ENCODE results near the gene GRIA4.
A peak's percentile ranks its signal among the peaks of the same experiment; 100 is the strongest.

The GRIA4 gene

DNA sequence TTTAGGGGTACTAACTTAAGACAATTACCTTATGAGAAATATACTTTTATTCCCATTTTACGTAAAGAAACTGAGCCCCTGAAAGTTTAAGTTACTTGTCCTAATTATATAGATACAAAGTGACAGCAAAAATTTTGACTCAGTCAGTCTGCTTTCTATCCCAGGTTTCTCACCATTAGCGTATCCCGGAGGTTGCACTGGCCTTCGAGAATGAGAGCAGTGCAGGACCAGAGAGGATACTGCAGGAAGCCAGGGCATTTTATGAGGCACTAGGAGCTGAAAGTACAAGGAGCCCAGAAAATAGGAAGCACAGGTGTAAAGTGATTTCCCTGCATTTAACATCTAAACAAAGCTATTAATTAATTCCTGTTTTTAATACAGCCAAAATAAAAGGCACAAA, 55.4 kb downstream of the GRIA4 start:
- no peak overlapping the region for H2AFZ ChIP-seq (ENCODE audit: low read depth, low read length)
- H3K4me1 ChIP-seq (ENCODE audit: control insufficient read depth, insufficient read depth, low read depth, low read length), result no peaks in the 10 kb centered on the region
- H2BK15ac ChIP-seq (ENCODE audit: low read depth, poor library complexity, severe bottlenecking), result no peak overlapping the region
- no peak overlapping the region for H4K8ac ChIP-seq (ENCODE audit: low read length)
- no peaks in the 10 kb centered on the region for H3K27me3 ChIP-seq (ENCODE audit: control insufficient read depth in 1 of 2, insufficient read depth in 1 of 2, low read length in 2 of 2)
- H2AK5ac ChIP-seq (ENCODE audit: low read length, severe bottlenecking), result no peak overlapping the region
- H3K4me3 ChIP-seq (ENCODE audit: insufficient read depth in 1 of 2, low read depth in 1 of 2, low read length in 2 of 2), result no peak overlapping the region
- H3K36me3 ChIP-seq (ENCODE audit: control insufficient read depth in 1 of 2, insufficient read depth in 2 of 2, low read depth in 1 of 2, low read length in 2 of 2), result no peaks in the 10 kb centered on the region
- no peak overlapping the region for H3K4ac ChIP-seq (ENCODE audit: low read depth in 1 of 2, low read length in 2 of 2)
- H2BK120ac ChIP-seq (ENCODE audit: low read depth, low read length), result no peak overlapping the region
- DNase-seq, result no peak
- no peaks in the 10 kb centered on the region for H3K79me1 ChIP-seq (replicated peaks; ENCODE audit: low read length, poor library complexity, severe bottlenecking)
- H3K23ac ChIP-seq (ENCODE audit: low read length in 2 of 2), result no peak overlapping the region
- H3K27ac ChIP-seq (ENCODE audit: low read length, poor library complexity, severe bottlenecking), result no peak overlapping the region
- no peak overlapping the region for H2BK5ac ChIP-seq (ENCODE audit: low read depth, low read length, poor library complexity, severe bottlenecking)
- no peak overlapping the region for H4K91ac ChIP-seq (ENCODE audit: low read length)
- H3K9ac ChIP-seq (ENCODE audit: low read length), result no peak overlapping the region
- H3K14ac ChIP-seq (ENCODE audit: low read length in 2 of 2), result no peak overlapping the region
- H2BK12ac ChIP-seq (ENCODE audit: low read length in 2 of 2), result no peak overlapping the region
- 77% methylated on average over 3 of the region's 4 CpGs for WGBS
- no peaks in the 10 kb centered on the region for H3K9me3 ChIP-seq (ENCODE audit: control insufficient read depth, low read length)
- no peak overlapping the region for H3K18ac ChIP-seq (ENCODE audit: low read depth in 1 of 2, low read length in 2 of 2)
- H3K4me2 ChIP-seq (ENCODE audit: low read length, poor library complexity, severe bottlenecking), result no peak overlapping the region

- Histone ChIP-seq H3K14ac (ENCODE audit: low read length in 2 of 2) (no peak overlapping the region), H2BK5ac (ENCODE audit: low read depth, low read length, poor library complexity, severe bottlenecking) (no peak overlapping the region), H2BK12ac (ENCODE audit: low read length in 2 of 2) (no peak overlapping the region), H3K4me2 (ENCODE audit: low read length, poor library complexity, severe bottlenecking) (no peak overlapping the region), H3K23ac (ENCODE audit: low read length in 2 of 2) (no peak overlapping the region), H3K9ac (ENCODE audit: low read length) (no peak overlapping the region), H3K27me3 (ENCODE audit: control insufficient read depth in 1 of 2, insufficient read depth in 1 of 2, low read length in 2 of 2) (no peaks in the 10 kb centered on the region), H2BK120ac (ENCODE audit: low read depth, low read length) (no peak overlapping the region), H4K8ac (ENCODE audit: low read length) (no peak overlapping the region), H3K4me1 (ENCODE audit: control insufficient read depth, insufficient read depth, low read depth, low read length) (no peaks in the 10 kb centered on the region), H3K18ac (ENCODE audit: low read depth in 1 of 2, low read length in 2 of 2) (no peak overlapping the region), H2AK5ac (ENCODE audit: low read length, severe bottlenecking) (no peak overlapping the region), H3K27ac (ENCODE audit: low read length, poor library complexity, severe bottlenecking) (no peak overlapping the region), H3K4ac (ENCODE audit: low read depth in 1 of 2, low read length in 2 of 2) (no peak overlapping the region), H2BK15ac (ENCODE audit: low read depth, poor library complexity, severe bottlenecking) (no peak overlapping the region), H3K9me3 (ENCODE audit: control insufficient read depth, low read length) (peaks cover 5% of the 10 kb centered on the region), H3K36me3 (ENCODE audit: control insufficient read depth in 1 of 2, insufficient read depth in 2 of 2, low read depth in 1 of 2, low read length in 2 of 2) (no peaks in the 10 kb centered on the region), H2AFZ (ENCODE audit: low read depth, low read length) (no peak overlapping the region), H4K91ac (ENCODE audit: low read length) (no peak overlapping the region), H3K79me1 (replicated peaks; ENCODE audit: low read length, poor library complexity, severe bottlenecking) (no peaks in the 10 kb centered on the region), H3K4me3 (ENCODE audit: insufficient read depth in 1 of 2, low read depth in 1 of 2, low read length in 2 of 2) (no peak overlapping the region)
- WGBS, result 100% methylated on average over 1 of the region's 1 CpG
- DNase-seq, result no peak
These were observed 57.6 kb downstream of the GRIA4 start for GRCh38 chr11:105667441-105667840.

DNA sequence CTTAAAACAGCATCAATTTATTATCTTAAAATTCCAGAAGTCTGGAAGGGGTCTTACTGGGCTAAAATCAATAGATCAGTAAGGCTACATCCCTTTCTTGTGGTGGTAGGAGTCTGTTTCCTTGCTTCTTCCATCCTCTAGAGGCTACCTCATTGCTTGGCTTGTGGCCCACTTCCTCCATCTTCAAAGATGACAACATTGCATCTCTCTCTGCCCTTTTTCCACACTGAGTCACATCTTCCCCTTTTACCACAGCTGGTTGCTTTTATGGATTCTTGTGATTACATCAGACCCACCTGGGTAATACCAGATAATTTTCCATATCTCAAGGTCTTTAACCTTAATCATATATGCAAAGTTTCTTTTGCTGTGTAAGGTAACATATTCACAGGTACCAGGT, 60.9 kb downstream of the GRIA4 start:
- no peak overlapping the region for H2AK5ac ChIP-seq (ENCODE audit: low read length, severe bottlenecking)
- H3K4ac ChIP-seq (ENCODE audit: low read depth in 1 of 2, low read length in 2 of 2), result no peak overlapping the region

GRCh38 chr11:105673089-105673488, 63.2 kb downstream of the GRIA4 start:
- Histone ChIP-seq H2BK120ac (ENCODE audit: low read depth, low read length) (no peak overlapping the region), H3K9me3 (ENCODE audit: control insufficient read depth, low read length) (peaks cover 8% of the 10 kb centered on the region), H2BK12ac (ENCODE audit: low read length in 2 of 2) (no peak overlapping the region), H3K27me3 (ENCODE audit: control insufficient read depth in 1 of 2, insufficient read depth in 1 of 2, low read length in 2 of 2) (no peaks in the 10 kb centered on the region), H4K8ac (ENCODE audit: low read length) (no peak overlapping the region), H3K79me1 (replicated peaks; ENCODE audit: low read length, poor library complexity, severe bottlenecking) (no peaks in the 10 kb centered on the region), H3K4me1 (ENCODE audit: control insufficient read depth, insufficient read depth, low read depth, low read length) (no peaks in the 10 kb centered on the region), H2BK5ac (ENCODE audit: low read depth, low read length, poor library complexity, severe bottlenecking) (no peak overlapping the region), H3K27ac (ENCODE audit: low read length, poor library complexity, severe bottlenecking) (no peak overlapping the region), H3K23ac (ENCODE audit: low read length in 2 of 2) (no peak overlapping the region), H3K4ac (ENCODE audit: low read depth in 1 of 2, low read length in 2 of 2) (no peak overlapping the region), H2BK15ac (ENCODE audit: low read depth, poor library complexity, severe bottlenecking) (no peak overlapping the region), H3K18ac (ENCODE audit: low read depth in 1 of 2, low read length in 2 of 2) (no peak overlapping the region), H3K4me3 (ENCODE audit: insufficient read depth in 1 of 2, low read depth in 1 of 2, low read length in 2 of 2) (no peak overlapping the region), H3K14ac (ENCODE audit: low read length in 2 of 2) (no peak overlapping the region), H3K36me3 (ENCODE audit: control insufficient read depth in 1 of 2, insufficient read depth in 2 of 2, low read depth in 1 of 2, low read length in 2 of 2) (no peaks in the 10 kb centered on the region), H2AFZ (ENCODE audit: low read depth, low read length) (no peak overlapping the region), H4K91ac (ENCODE audit: low read length) (no peak overlapping the region), H2AK5ac (ENCODE audit: low read length, severe bottlenecking) (no peak overlapping the region), H3K9ac (ENCODE audit: low read length) (no peak overlapping the region), H3K4me2 (ENCODE audit: low read length, poor library complexity, severe bottlenecking) (no peak overlapping the region)
- peak; percentile 70 for DNase-seq
- 0% methylated on average over 2 of the region's 3 CpGs for WGBS

More for the DNA sequence above, 60.9 kb downstream of the GRIA4 start:
- H3K27ac ChIP-seq (ENCODE audit: low read length, poor library complexity, severe bottlenecking), result no peak overlapping the region
- no peak overlapping the region for H4K8ac ChIP-seq (ENCODE audit: low read length)
- H3K18ac ChIP-seq (ENCODE audit: low read depth in 1 of 2, low read length in 2 of 2), result no peak overlapping the region
- H3K4me2 ChIP-seq (ENCODE audit: low read length, poor library complexity, severe bottlenecking), result no peak overlapping the region
- H3K79me1 ChIP-seq (replicated peaks; ENCODE audit: low read length, poor library complexity, severe bottlenecking), result no peaks in the 10 kb centered on the region
- H2AFZ ChIP-seq (ENCODE audit: low read depth, low read length), result no peak overlapping the region
- no peak overlapping the region for H2BK120ac ChIP-seq (ENCODE audit: low read depth, low read length)
- H3K27me3 ChIP-seq (ENCODE audit: control insufficient read depth in 1 of 2, insufficient read depth in 1 of 2, low read length in 2 of 2), result no peaks in the 10 kb centered on the region
- H4K91ac ChIP-seq (ENCODE audit: low read length), result no peak overlapping the region
- H3K4me1 ChIP-seq (ENCODE audit: control insufficient read depth, insufficient read depth, low read depth, low read length), result no peaks in the 10 kb centered on the region
- H3K36me3 ChIP-seq (ENCODE audit: control insufficient read depth in 1 of 2, insufficient read depth in 2 of 2, low read depth in 1 of 2, low read length in 2 of 2), result no peaks in the 10 kb centered on the region
- H2BK15ac ChIP-seq (ENCODE audit: low read depth, poor library complexity, severe bottlenecking), result no peak overlapping the region
- peaks cover 8% of the 10 kb centered on the region for H3K9me3 ChIP-seq (ENCODE audit: control insufficient read depth, low read length)
- H3K4me3 ChIP-seq (ENCODE audit: insufficient read depth in 1 of 2, low read depth in 1 of 2, low read length in 2 of 2), result no peak overlapping the region
- H2BK12ac ChIP-seq (ENCODE audit: low read length in 2 of 2), result no peak overlapping the region
- no peak overlapping the region for H3K9ac ChIP-seq (ENCODE audit: low read length)
- no peak overlapping the region for H3K23ac ChIP-seq (ENCODE audit: low read length in 2 of 2)
- H2BK5ac ChIP-seq (ENCODE audit: low read depth, low read length, poor library complexity, severe bottlenecking), result no peak overlapping the region
- peak; percentile 37 for DNase-seq
- no peak overlapping the region for H3K14ac ChIP-seq (ENCODE audit: low read length in 2 of 2)
